ENCODE results near the gene MAP2K3. TPM values are rescaled to one million over a fixed set of nuclear protein-coding genes. Genes with fewer than 3 reads are reported as not detected.
A peak's percentile ranks its signal among the peaks of the same experiment; 100 is the strongest.

The MAP2K3 gene
- total and polyA plus RNA-seq, 11 donors: 29.4 to 170 (median 54.4) TPM

- WGBS, 4 donors: 64 to 80% (median 73%) methylated on average over 11 to 12 of the region's 12 CpGs
- intact Hi-C loops (cut with DNase I): loop anchor here in 4 of 10 donors (10.0 kb wide), 1 partner anchor 124 kb away; the partner anchor contains the start of gene DHRS7B (in 4 of the 4)
- H3K36me3 ChIP-seq: peaks cover 0 to 2% (median 0%) of the 10 kb centered on the region in 9 donors
- DNase-seq: no peak
- no peaks in the 10 kb centered on the region for H3K27me3 ChIP-seq
- ATAC-seq: peak in 1 of 4 donors; percentile 15
- H3K4me3 ChIP-seq: no peak overlapping the region
- TF ChIP-seq CTCF (IDR thresholded peaks at IDR 0.05) (no peak), POLR2A (IDR thresholded peaks at IDR 0.05) (no peak)
- no peaks in the 10 kb centered on the region for H3K9me3 ChIP-seq
- H3K4me1 ChIP-seq: peaks cover 0 to 76% (median 47%) of the 10 kb centered on the region in 12 donors
- H3K27ac ChIP-seq: peak overlapping the region in 8 of 12 donors; percentile 18 to 80 (median 60)
Measured at GRCh38 chr17:21249086-21249795, 35.3 kb upstream of the MAP2K3 start.

GRCh38 chr17:21249920-21250703 lies 34.4 kb upstream of the MAP2K3 start:
- H3K36me3 ChIP-seq: peaks cover 0 to 2% (median 0%) of the 10 kb centered on the region in 9 donors
- peak overlapping the region in 2 of 12 donors; percentile 33 to 81 for H3K27ac ChIP-seq
- peaks cover 0 to 76% (median 47%) of the 10 kb centered on the region in 12 donors for H3K4me1 ChIP-seq
- no peak for TF ChIP-seq POLR2A (IDR thresholded peaks at IDR 0.05)
- TF ChIP-seq CTCF (IDR thresholded peaks at IDR 0.05): no peak
- DNase-seq (no peak), ATAC-seq (no peak)
- H3K4me3 ChIP-seq: no peak overlapping the region
- intact Hi-C loops (cut with DNase I): loop anchor here in 9 of 10 donors (5.0 to 10.0 kb wide), 3 partner anchors 38 to 125 kb away; partner anchors contain the start of genes DHRS7B (in 9 of the 9) and TMEM11 (in 2 of the 9)
- no peaks in the 10 kb centered on the region for H3K27me3 ChIP-seq
- no peaks in the 10 kb centered on the region for H3K9me3 ChIP-seq
- WGBS, 4 donors: 67 to 81% (median 71%) methylated on average over 7 of the region's 7 CpGs

GRCh38 chr17:21250854-21251253 lies 33.7 kb upstream of the MAP2K3 start:
- Histone ChIP-seq H3K27me3 (no peaks in the 10 kb centered on the region), H3K4me3 (peak overlapping the region in 1 of 12 donors; percentile 85), H3K27ac (peak overlapping the region in 8 of 12 donors; percentile 2 to 81 (median 31)), H3K9me3 (no peaks in the 10 kb centered on the region), H3K36me3 (peaks cover 0 to 2% (median 0%) of the 10 kb centered on the region in 9 donors), H3K4me1 (peaks cover 0 to 72% (median 46%) of the 10 kb centered on the region in 12 donors)
- WGBS, 4 donors: 55 to 64% (median 58%) methylated on average over 2 to 4 of the region's 4 CpGs
- intact Hi-C loops (cut with DNase I): loop anchor here in 6 of 10 donors (5.0 to 10.0 kb wide), 3 partner anchors 39 to 126 kb away; partner anchors contain the start of genes DHRS7B (in 5 of the 6) and TMEM11 (in 2 of the 6)
- TF ChIP-seq CTCF (IDR thresholded peaks at IDR 0.05) (no peak), POLR2A (IDR thresholded peaks at IDR 0.05) (no peak)
- DNase-seq (no peak), ATAC-seq (no peak)
